Measurements from ENCODE around the gene DNAJC16. TPM values are rescaled to one million over a fixed set of nuclear protein-coding genes. Genes with fewer than 3 reads are reported as not detected.

The DNAJC16 gene
- total and polyA plus RNA-seq, 2 of the 4 experiments (the other 2 are of a cell fraction): 8.0 to 13.1 TPM

DNA sequence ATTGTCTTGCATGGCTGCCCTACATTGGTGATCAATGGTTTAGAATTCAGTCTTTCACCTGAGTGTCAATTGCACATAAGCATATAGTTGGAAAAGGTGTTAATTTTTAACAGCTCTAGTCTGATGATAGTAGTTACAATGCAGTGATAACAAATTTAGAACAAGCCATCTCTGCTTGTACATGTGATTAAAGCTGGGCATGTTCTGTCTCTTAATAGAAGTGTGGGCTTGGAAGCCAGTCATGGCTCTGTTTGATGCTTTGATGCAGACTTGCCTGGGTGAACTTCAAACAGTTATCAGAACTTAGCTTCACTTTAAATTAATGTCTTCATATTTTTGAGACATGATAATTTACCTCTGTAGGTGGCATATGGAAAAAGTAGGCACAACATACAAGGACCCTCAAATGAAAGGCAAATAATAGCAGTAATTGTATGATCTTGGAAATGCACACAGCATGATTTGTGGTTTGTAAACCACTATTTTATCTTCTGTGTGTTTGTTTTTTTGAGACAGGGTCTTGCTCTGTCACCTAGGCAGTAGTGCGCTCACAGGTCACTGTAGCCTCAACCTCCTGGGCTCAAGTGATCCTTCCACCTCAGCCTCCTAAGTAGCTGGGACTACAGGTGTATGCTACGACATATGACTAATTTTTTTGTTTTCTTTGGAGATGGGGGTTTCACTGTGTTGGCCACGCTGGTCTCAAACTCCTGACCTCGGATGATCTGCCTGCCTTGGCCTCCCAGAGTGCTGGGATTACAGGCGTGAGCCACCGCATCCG lies 94.4 kb downstream of the DNAJC16 start:
- Histone ChIP-seq H2BK5ac (ENCODE audit: low read depth, low read length, poor library complexity, severe bottlenecking) (no peak overlapping the region), H3K18ac (ENCODE audit: low read depth, low read length) (no peak overlapping the region), H3K36me3 (ENCODE audit: control insufficient read depth, insufficient read depth, low read length) (no peaks in the 10 kb centered on the region), H3K27ac (ENCODE audit: insufficient read depth, low read length) (no peak overlapping the region), H3K14ac (replicated peaks; ENCODE audit: low read depth, low read length) (no peak overlapping the region), H4K5ac (ENCODE audit: low read depth, low read length) (no peak overlapping the region), H2AK5ac (ENCODE audit: low read depth, low read length) (peak overlapping the region; percentile 52; the same call in 1 of the 2 replicates), H4K91ac (ENCODE audit: insufficient read depth, low read depth, low read length) (no peak overlapping the region), H2BK120ac (ENCODE audit: low read depth, low read length) (no peak overlapping the region), H3K9ac (ENCODE audit: low read depth, low read length) (no peak overlapping the region), H3K27me3 (ENCODE audit: control insufficient read depth, insufficient read depth, low read length) (no peaks in the 10 kb centered on the region), H3K79me1 (ENCODE audit: low read depth in 1 of 2, low read length in 2 of 2) (peaks cover 18 to 56% of the 10 kb centered on the region in 2 experiments; a peak in 3 of 4 replicates), H3K4me1 (ENCODE audit: control insufficient read depth, insufficient read depth, low read length) (peaks cover 11% of the 10 kb centered on the region), H2AFZ (replicated peaks; ENCODE audit: low read length, poor library complexity) (no peak overlapping the region), H4K8ac (ENCODE audit: low read depth in 2 of 2, low read length in 2 of 2) (no peak overlapping the region), H3K4me3 (ENCODE audit: insufficient read depth, low read depth, low read length) (no peak overlapping the region), H3K9me1 (ENCODE audit: insufficient read depth, low read length) (peaks cover 15% of the 10 kb centered on the region), H3K23ac (ENCODE audit: low read depth, low read length) (no peak overlapping the region), H3K9me3 (ENCODE audit: control insufficient read depth, insufficient read depth, low read length) (no peaks in the 10 kb centered on the region), H2BK15ac (ENCODE audit: low read depth, low read length) (no peak overlapping the region), H2BK20ac (ENCODE audit: low read depth, low read length) (no peak overlapping the region), H3K4ac (ENCODE audit: low read depth, low read length) (no peak overlapping the region), H3K56ac (ENCODE audit: extremely low read depth, insufficient read depth, low read length) (no peak overlapping the region), H4K20me1 (ENCODE audit: insufficient read depth, low read length) (peaks cover 35% of the 10 kb centered on the region), H3K4me2 (ENCODE audit: low read depth, low read length) (no peak overlapping the region), H2AK9ac (replicated peaks; ENCODE audit: low read depth, low read length, poor library complexity) (no peak overlapping the region)
- intact Hi-C loops (cut with micrococcal nuclease) (no loop called here), dilution Hi-C loops (cut with HindIII; ENCODE audit: low sequenced_read_pairs, unreplicated experiment) (no loop called here), in situ Hi-C loops (cut with MboI; ENCODE audit: low sequenced_read_pairs) (no loop called here)
- POLR2A ChIA-PET (ENCODE audit: unreplicated experiment): no interaction called here
- DNase-seq: no peak
- no TSS peak for BruUV-seq (replicated peaks)
- CTCF ChIA-PET: interaction anchor here (0.7 kb wide), 1 partner anchor 8 kb away, joined by 3 read pairs; no protein-coding TSS in a partner anchor
- WGBS, 2 experiments (ENCODE audit: extremely low coverage in 2 of 2, insufficient read length in 1 of 2): 100% methylated on average over 1 of the region's 7 CpGs; no CpG with 5 or more reads in 1 of the 2 experiments
- no peak for ATAC-seq (ENCODE audit: low read depth)
- TF ChIP-seq RCOR1 (IDR thresholded peaks at IDR 0.05; ENCODE audit: insufficient replicate concordance, low read length): no peak
- no peak for TF ChIP-seq CHD1 (IDR thresholded peaks at IDR 0.05; ENCODE audit: low read depth, low read length)
- TF ChIP-seq MXI1 (IDR thresholded peaks at IDR 0.05; ENCODE audit: borderline replicate concordance, low read depth, low read length): no peak
- no peak for TF ChIP-seq RFX5 (IDR thresholded peaks at IDR 0.05; ENCODE audit: low read depth, low read length)
- TF ChIP-seq MAFK (IDR thresholded peaks at IDR 0.05; ENCODE audit: low read depth, low read length): no peak
- no peak for TF ChIP-seq ELK1 (IDR thresholded peaks at IDR 0.05; ENCODE audit: borderline replicate concordance, low read depth, low read length)
- TF ChIP-seq MAZ (IDR thresholded peaks at IDR 0.05; ENCODE audit: borderline replicate concordance, low read depth, low read length): no peak
- TF ChIP-seq SMC3 (IDR thresholded peaks at IDR 0.05; ENCODE audit: low read depth, low read length): no peak
- TF ChIP-seq, protein P1, sequence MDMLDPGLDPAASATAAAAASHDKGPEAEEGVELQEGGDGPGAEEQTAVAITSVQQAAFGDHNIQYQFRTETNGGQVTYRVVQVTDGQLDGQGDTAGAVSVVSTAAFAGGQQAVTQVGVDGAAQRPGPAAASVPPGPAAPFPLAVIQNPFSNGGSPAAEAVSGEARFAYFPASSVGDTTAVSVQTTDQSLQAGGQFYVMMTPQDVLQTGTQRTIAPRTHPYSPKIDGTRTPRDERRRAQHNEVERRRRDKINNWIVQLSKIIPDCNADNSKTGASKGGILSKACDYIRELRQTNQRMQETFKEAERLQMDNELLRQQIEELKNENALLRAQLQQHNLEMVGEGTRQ (IDR thresholded peaks at IDR 0.05; ENCODE audit: low read depth, low read length): no peak
- TF ChIP-seq NFE2L2 (IDR thresholded peaks at IDR 0.05; ENCODE audit: low read depth, low read length): no peak
- no peak for TF ChIP-seq FOS (IDR thresholded peaks at IDR 0.05; ENCODE audit: low read depth, low read length)
- TF ChIP-seq CEBPB (IDR thresholded peaks at IDR 0.05; ENCODE audit: low read depth, low read length): no peak
- TF ChIP-seq BHLHE40 (IDR thresholded peaks at IDR 0.05; ENCODE audit: low read depth, low read length): no peak
- TF ChIP-seq CTCF (conservative IDR thresholded peaks at IDR 0.05; ENCODE audit: low read depth, low read length): no peak
- no peak for TF ChIP-seq POLR2A (IDR thresholded peaks at IDR 0.05; ENCODE audit: low read depth, low read length)

Data from IMR-90 (cell line).